Body of pancreas (tissue), 4 donors: Measurements from ENCODE around the gene PINLYP.

ENCODE experiments used
- CTCF ChIP-seq, 7 experiments: fragments of 450-650 bp in 4 of 7; fragments of 200-600 bp in 3 of 7; sonication (generic) in 3 of 7; IDR thresholded peaks; one replicate each; pipeline ENCODE4 v1.5.1; 2016 to 2019; ENCODE audit warnings: antibody characterized with exemption in 7 of 7
- POLR2A ChIP-seq, 3 donors: fragments of 450-650 bp; IDR thresholded peaks; one replicate each; pipeline ENCODE4 v1.6.1; 2016; ENCODE audit warnings: antibody characterized with exemption in 3 of 3, mild to moderate bottlenecking in 2 of 3

- no peak for TF ChIP-seq CTCF (IDR thresholded peaks at IDR 0.05)
- TF ChIP-seq POLR2A (IDR thresholded peaks at IDR 0.05) = no peak
Observed at GRCh38 chr19:43564800-43565199, 10.8 kb upstream of the PINLYP start.
